Measurements from ENCODE around the gene FAM120B. TPM values are rescaled to one million over a fixed set of nuclear protein-coding genes. Genes with fewer than 3 reads are reported as not detected.

Gene FAM120B
- total RNA-seq, 1 experiment from 2014 or later, result 15.2 TPM

GRCh38 chr6:170449835-170450753 is 143.5 kb downstream of the FAM120B start:
- ATAC-seq (no peak), DNase-seq (ENCODE audit: low spot score) (no peak)
- CTCF ChIA-PET, result no interaction called here
- Mint-ChIP-seq H3K27ac (no peak overlapping the region), H3K27me3 (ENCODE audit: low read depth) (no peaks in the 10 kb centered on the region), H3K4me3 (no peak overlapping the region), H3K36me3 (no peaks in the 10 kb centered on the region), H3K4me1 (peaks cover 4% of the 10 kb centered on the region; the same call in 1 of the 2 replicates), H3K9me3 (no peaks in the 10 kb centered on the region)
- TF ChIP-seq HMGA2 (CRISPR knock-in tag; IDR thresholded peaks at IDR 0.05) (no peak), PRRX2 (CRISPR knock-in tag; IDR thresholded peaks at IDR 0.05) (no peak), CREM (CRISPR knock-in tag; IDR thresholded peaks at IDR 0.05) (no peak), ZNF263 (CRISPR knock-in tag; IDR thresholded peaks at IDR 0.05; ENCODE audit: low read depth) (no peak), SP1 (CRISPR knock-in tag; conservative IDR thresholded peaks at IDR 0.05) (no peak), ZNF317 (CRISPR knock-in tag; IDR thresholded peaks at IDR 0.05; ENCODE audit: borderline replicate concordance, low read depth) (no peak), NR2C2 (CRISPR knock-in tag; IDR thresholded peaks at IDR 0.05) (no peak), CREB1 (CRISPR knock-in tag; IDR thresholded peaks at IDR 0.05) (no peak), E2F5 (CRISPR knock-in tag; IDR thresholded peaks at IDR 0.05) (no peak), ETV6 (CRISPR knock-in tag; IDR thresholded peaks at IDR 0.05) (no peak), ZSCAN18 (CRISPR knock-in tag; IDR thresholded peaks at IDR 0.05) (no peak), JUN (CRISPR knock-in tag; IDR thresholded peaks at IDR 0.05) (no peak), NFE2L1 (CRISPR knock-in tag; IDR thresholded peaks at IDR 0.05) (no peak), ELF4 (CRISPR knock-in tag; IDR thresholded peaks at IDR 0.05; ENCODE audit: low read depth) (no peak), CBFB (CRISPR knock-in tag; IDR thresholded peaks at IDR 0.05; ENCODE audit: low read depth) (no peak), ZNF138 (CRISPR knock-in tag; conservative IDR thresholded peaks at IDR 0.05) (no peak), KAT7 (CRISPR knock-in tag; IDR thresholded peaks at IDR 0.05; ENCODE audit: borderline replicate concordance) (no peak), EMX1 (CRISPR knock-in tag; IDR thresholded peaks at IDR 0.05) (no peak)
- TF ChIP-seq, protein P1, sequence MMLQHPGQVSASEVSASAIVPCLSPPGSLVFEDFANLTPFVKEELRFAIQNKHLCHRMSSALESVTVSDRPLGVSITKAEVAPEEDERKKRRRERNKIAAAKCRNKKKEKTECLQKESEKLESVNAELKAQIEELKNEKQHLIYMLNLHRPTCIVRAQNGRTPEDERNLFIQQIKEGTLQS (CRISPR knock-in tag; conservative IDR thresholded peaks at IDR 0.05), result no peak
- TF ChIP-seq, protein P2, sequence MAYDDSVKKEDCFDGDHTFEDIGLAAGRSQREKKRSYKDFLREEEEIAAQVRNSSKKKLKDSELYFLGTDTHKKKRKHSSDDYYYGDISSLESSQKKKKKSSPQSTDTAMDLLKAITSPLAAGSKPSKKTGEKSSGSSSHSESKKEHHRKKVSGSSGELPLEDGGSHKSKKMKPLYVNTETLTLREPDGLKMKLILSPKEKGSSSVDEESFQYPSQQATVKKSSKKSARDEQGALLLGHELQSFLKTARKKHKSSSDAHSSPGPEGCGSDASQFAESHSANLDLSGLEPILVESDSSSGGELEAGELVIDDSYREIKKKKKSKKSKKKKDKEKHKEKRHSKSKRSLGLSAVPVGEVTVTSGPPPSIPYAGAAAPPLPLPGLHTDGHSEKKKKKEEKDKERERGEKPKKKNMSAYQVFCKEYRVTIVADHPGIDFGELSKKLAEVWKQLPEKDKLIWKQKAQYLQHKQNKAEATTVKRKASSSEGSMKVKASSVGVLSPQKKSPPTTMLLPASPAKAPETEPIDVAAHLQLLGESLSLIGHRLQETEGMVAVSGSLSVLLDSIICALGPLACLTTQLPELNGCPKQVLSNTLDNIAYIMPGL (CRISPR knock-in tag; IDR thresholded peaks at IDR 0.05), result no peak
- POLR2A ChIA-PET, result no interaction called here

- ChIA-PET CTCF (no interaction called here), POLR2A (interaction anchor here (0.5 kb wide), 1 partner anchor 605 kb away, joined by 4 read pairs; no protein-coding TSS in a partner anchor)
- Mint-ChIP-seq H3K27me3 (ENCODE audit: low read depth) (no peaks in the 10 kb centered on the region), H3K9me3 (no peaks in the 10 kb centered on the region), H3K4me1 (peaks cover 4% of the 10 kb centered on the region; the same call in 1 of the 2 replicates), H3K4me3 (no peak overlapping the region), H3K27ac (no peak overlapping the region), H3K36me3 (no peaks in the 10 kb centered on the region)
- ATAC-seq (no peak), DNase-seq (ENCODE audit: low spot score) (no peak)
- TF ChIP-seq PRDM15 (CRISPR knock-in tag; IDR thresholded peaks at IDR 0.05) (no peak), RELA (CRISPR knock-in tag; IDR thresholded peaks at IDR 0.05; ENCODE audit: borderline replicate concordance) (no peak)
- TF ChIP-seq, protein P3, sequence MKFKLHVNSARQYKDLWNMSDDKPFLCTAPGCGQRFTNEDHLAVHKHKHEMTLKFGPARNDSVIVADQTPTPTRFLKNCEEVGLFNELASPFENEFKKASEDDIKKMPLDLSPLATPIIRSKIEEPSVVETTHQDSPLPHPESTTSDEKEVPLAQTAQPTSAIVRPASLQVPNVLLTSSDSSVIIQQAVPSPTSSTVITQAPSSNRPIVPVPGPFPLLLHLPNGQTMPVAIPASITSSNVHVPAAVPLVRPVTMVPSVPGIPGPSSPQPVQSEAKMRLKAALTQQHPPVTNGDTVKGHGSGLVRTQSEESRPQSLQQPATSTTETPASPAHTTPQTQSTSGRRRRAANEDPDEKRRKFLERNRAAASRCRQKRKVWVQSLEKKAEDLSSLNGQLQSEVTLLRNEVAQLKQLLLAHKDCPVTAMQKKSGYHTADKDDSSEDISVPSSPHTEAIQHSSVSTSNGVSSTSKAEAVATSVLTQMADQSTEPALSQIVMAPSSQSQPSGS (CRISPR knock-in tag; IDR thresholded peaks at IDR 0.05; ENCODE audit: borderline replicate concordance, low read depth), result no peak
Measured at GRCh38 chr6:170450916-170451761, 144.6 kb downstream of the FAM120B start.

All from WTC11 (cell line).